LNCaP clone FGC (cell line): ENCODE results near the gene GSK3A.

ENCODE experiments used
- DNase-seq: peaks from one replicate; pipeline ENCODE4 v3.0.0-alpha.2; 2011; ENCODE audit warnings: low read depth
- H3K4me3 ChIP-seq: 2 replicates; pipeline ENCODE4 v1.5.1; 2011; ENCODE audit warnings: mild to moderate bottlenecking, low read depth, low read length, control low read depth
- CTCF ChIP-seq: IDR thresholded peaks from 2 replicates; pipeline ENCODE4 v1.5.1; 2012; ENCODE audit warnings: mild to moderate bottlenecking; ENCODE audit not compliant: control insufficient read depth, insufficient read depth; ENCODE audit errors: extremely low read depth

Gene GSK3A

GRCh38 chr19:42235181-42235580, 7.2 kb downstream of the GSK3A start:
- no peak overlapping the region for H3K4me3 ChIP-seq
- no peak for DNase-seq
- no peak for TF ChIP-seq CTCF

- no peak overlapping the region for H3K4me3 ChIP-seq
- TF ChIP-seq CTCF = no peak
- DNase-seq = no peak
Observed at GRCh38 chr19:42234364-42234763, 8.0 kb downstream of the GSK3A start.

GRCh38 chr19:42233678-42234292, 8.6 kb downstream of the GSK3A start:
- H3K4me3 ChIP-seq = no peak overlapping the region
- TF ChIP-seq CTCF = no peak
- DNase-seq = no peak

GRCh38 chr19:42233106-42233505, 9.3 kb downstream of the GSK3A start:
- no peak for DNase-seq
- H3K4me3 ChIP-seq = no peak overlapping the region
- no peak for TF ChIP-seq CTCF

- DNase-seq = no peak
- no peak overlapping the region for H3K4me3 ChIP-seq
- no peak for TF ChIP-seq CTCF
Observed at GRCh38 chr19:42232435-42232834, 10.0 kb downstream of the GSK3A start.

- H3K4me3 ChIP-seq = no peak overlapping the region
- DNase-seq = no peak
- no peak for TF ChIP-seq CTCF
Observed at GRCh38 chr19:42230571-42230970, 11.8 kb downstream of the GSK3A start.

GRCh38 chr19:42229855-42230351, 12.5 kb downstream of the GSK3A start:
- DNase-seq = no peak
- TF ChIP-seq CTCF = no peak
- no peak overlapping the region for H3K4me3 ChIP-seq
